Esophagus squamous epithelium (tissue), 5 donors: ENCODE results near the gene MYO15A. TPM values are rescaled to one million over a fixed set of nuclear protein-coding genes. Genes with fewer than 3 reads are reported as not detected.

ENCODE experiments used
- DNase-seq: peaks from one replicate; lab custom pipeline; 2025; lab: John Stamatoyannopoulos, UW
- H3K27ac ChIP-seq, 4 donors: fragments of 200-600 bp; sonication (generic); one replicate each; pipeline ENCODE4 v1.5.1; 2016 to 2019; ENCODE audit warnings: mild to moderate bottlenecking in 1 of 4
- H3K27me3 ChIP-seq, 4 donors: fragments of 200-600 bp; sonication (generic); 1 replicate in 3 of 4; 2 replicates in 1 of 4; pipeline versions ENCODE4 v1.5.1 to v1.6.0; 2017 to 2021; ENCODE audit warnings: antibody characterized with exemption in 1 of 4
- H3K36me3 ChIP-seq, 3 donors: fragments of 200-600 bp; sonication (generic); one replicate each; pipeline ENCODE4 v1.5.1; 2016 to 2019
- H3K4me1 ChIP-seq, 3 donors: fragments of 200-600 bp; sonication (generic); one replicate each; pipeline ENCODE4 v1.5.1; 2017 to 2019
- H3K4me3 ChIP-seq, 4 donors: fragments of 200-600 bp; sonication (generic); 1 replicate in 3 of 4; 2 replicates in 1 of 4; pipeline ENCODE4 v1.5.1; 2016 to 2019; ENCODE audit warnings: mild to moderate bottlenecking in 2 of 4, moderate library complexity in 1 of 4
- H3K9me3 ChIP-seq, 3 donors: fragments of 200-600 bp; sonication (generic); one replicate each; pipeline ENCODE4 v1.5.1; 2016 to 2019
- CTCF ChIP-seq, 6 experiments: fragments of 450-650 bp in 4 of 6; fragments of 200-600 bp in 2 of 6; sonication (generic) in 2 of 6; IDR thresholded peaks; one replicate each; pipeline ENCODE4 v1.5.1; 2016 to 2019; ENCODE audit warnings: antibody characterized with exemption in 6 of 6, mild to moderate bottlenecking in 4 of 6, moderate library complexity in 4 of 6
- POLR2A ChIP-seq, 4 donors: fragments of 450-650 bp; IDR thresholded peaks; one replicate each; pipeline ENCODE4 v1.6.1; 2017; ENCODE audit warnings: antibody characterized with exemption in 4 of 4, mild to moderate bottlenecking in 4 of 4, moderate library complexity in 3 of 4
- WGBS, 2 donors: methylation state at CpG; one replicate each; pipeline ENCODE4 v1.1.5; 2018; 5-methylcytosine and 5-hydroxymethylcytosine counted together
- intact Hi-C: fragments of 100-400 bp; cut with DNase I; formaldehyde crosslinking; loops from one replicate; pipeline ENCODE4 v1.15.0; 2022
- total RNA-seq, 4 donors: library from RNA; depleted of rRNA; stranded (reverse); fragments of >200 nt; gene quantifications; one replicate each; pipeline ENCODE4 v1.1.0, GENCODE V29; 2016
- donor health status: DM: yes; HTN: yes; CAD: no.

Gene MYO15A
- total RNA-seq, 4 donors from 2014 or later: 0.18 to 1.7 (median 0.30) TPM; not detected in 1

- peaks cover 7 to 89% (median 25%) of the 10 kb centered on the region in 3 donors for H3K36me3 ChIP-seq
Observed at GRCh38 chr17:18094409-18094807, 14.1 kb upstream of the MYO15A start.

GRCh38 chr17:18099516-18099915 is 9.0 kb upstream of the MYO15A start:
- Histone ChIP-seq H3K9me3 (no peaks in the 10 kb centered on the region), H3K27ac (no peak overlapping the region), H3K27me3 (no peaks in the 10 kb centered on the region), H3K4me3 (no peak overlapping the region), H3K36me3 (peaks cover 20 to 93% (median 31%) of the 10 kb centered on the region in 3 donors), H3K4me1 (no peaks in the 10 kb centered on the region)
- TF ChIP-seq CTCF (IDR thresholded peaks at IDR 0.05) (no peak), POLR2A (IDR thresholded peaks at IDR 0.05) (no peak)
- WGBS, 2 donors: 87 to 89% methylated on average over 6 to 9 of the region's 14 CpGs
- intact Hi-C loops: no loop called here
- no peak for DNase-seq

More at GRCh38 chr17:18094409-18094807, 14.1 kb upstream of the MYO15A start:
- intact Hi-C loops: no loop called here
- Histone ChIP-seq H3K9me3 (no peaks in the 10 kb centered on the region), H3K4me1 (peaks cover 0 to 12% (median 2%) of the 10 kb centered on the region in 3 donors), H3K4me3 (no peak overlapping the region), H3K27ac (no peak overlapping the region), H3K27me3 (no peaks in the 10 kb centered on the region)
- TF ChIP-seq POLR2A (IDR thresholded peaks at IDR 0.05): no peak
- no peak for TF ChIP-seq CTCF (IDR thresholded peaks at IDR 0.05)
- 95 to 97% methylated on average over 6 to 10 of the region's 10 CpGs for WGBS, 2 donors
- DNase-seq: no peak

GRCh38 chr17:18100616-18101015 is 7.9 kb upstream of the MYO15A start:
- 76 to 90% methylated on average over 3 to 7 of the region's 10 CpGs for WGBS, 2 donors

GRCh38 chr17:18101828-18102227 is 6.7 kb upstream of the MYO15A start:
- WGBS, 2 donors: 100% methylated on average over 1 of the region's 9 CpGs
- TF ChIP-seq POLR2A (IDR thresholded peaks at IDR 0.05): no peak
- TF ChIP-seq CTCF (IDR thresholded peaks at IDR 0.05): no peak
- Histone ChIP-seq H3K27ac (no peak overlapping the region), H3K9me3 (no peaks in the 10 kb centered on the region), H3K36me3 (peaks cover 24 to 93% (median 28%) of the 10 kb centered on the region in 3 donors), H3K4me3 (no peak overlapping the region), H3K27me3 (no peaks in the 10 kb centered on the region), H3K4me1 (no peaks in the 10 kb centered on the region)
- intact Hi-C loops: no loop called here
- no peak for DNase-seq

More at GRCh38 chr17:18100616-18101015, 7.9 kb upstream of the MYO15A start:
- H3K27ac ChIP-seq: no peak overlapping the region
- H3K4me1 ChIP-seq: no peaks in the 10 kb centered on the region
- no peak for DNase-seq
- peaks cover 20 to 93% (median 31%) of the 10 kb centered on the region in 3 donors for H3K36me3 ChIP-seq
- intact Hi-C loops: no loop called here
- H3K27me3 ChIP-seq: no peaks in the 10 kb centered on the region
- no peaks in the 10 kb centered on the region for H3K9me3 ChIP-seq
- TF ChIP-seq CTCF (IDR thresholded peaks at IDR 0.05) (no peak), POLR2A (IDR thresholded peaks at IDR 0.05) (no peak)
- H3K4me3 ChIP-seq: no peak overlapping the region

- intact Hi-C loops: no loop called here
- DNase-seq: no peak
- no peaks in the 10 kb centered on the region for H3K27me3 ChIP-seq
- no peaks in the 10 kb centered on the region for H3K4me1 ChIP-seq
- WGBS, 2 donors: 83% methylated on average over 2 of the region's 3 CpGs; no CpG with 5 or more reads in 1 of the 2 donors
- no peaks in the 10 kb centered on the region for H3K9me3 ChIP-seq
- no peak overlapping the region for H3K27ac ChIP-seq
- peaks cover 21 to 93% (median 32%) of the 10 kb centered on the region in 3 donors for H3K36me3 ChIP-seq
- TF ChIP-seq CTCF (IDR thresholded peaks at IDR 0.05): no peak
- no peak for TF ChIP-seq POLR2A (IDR thresholded peaks at IDR 0.05)
- H3K4me3 ChIP-seq: no peak overlapping the region
Observed at GRCh38 chr17:18102640-18103039, 5.9 kb upstream of the MYO15A start.
